Measurements from ENCODE around the gene SLC9A8.
"Not testable (repeated sequence)": the region's sequence is repeated elsewhere in the genome, so short reads cannot be mapped to it uniquely, and the experiment has no call there.

SLC9A8 gene

DNA sequence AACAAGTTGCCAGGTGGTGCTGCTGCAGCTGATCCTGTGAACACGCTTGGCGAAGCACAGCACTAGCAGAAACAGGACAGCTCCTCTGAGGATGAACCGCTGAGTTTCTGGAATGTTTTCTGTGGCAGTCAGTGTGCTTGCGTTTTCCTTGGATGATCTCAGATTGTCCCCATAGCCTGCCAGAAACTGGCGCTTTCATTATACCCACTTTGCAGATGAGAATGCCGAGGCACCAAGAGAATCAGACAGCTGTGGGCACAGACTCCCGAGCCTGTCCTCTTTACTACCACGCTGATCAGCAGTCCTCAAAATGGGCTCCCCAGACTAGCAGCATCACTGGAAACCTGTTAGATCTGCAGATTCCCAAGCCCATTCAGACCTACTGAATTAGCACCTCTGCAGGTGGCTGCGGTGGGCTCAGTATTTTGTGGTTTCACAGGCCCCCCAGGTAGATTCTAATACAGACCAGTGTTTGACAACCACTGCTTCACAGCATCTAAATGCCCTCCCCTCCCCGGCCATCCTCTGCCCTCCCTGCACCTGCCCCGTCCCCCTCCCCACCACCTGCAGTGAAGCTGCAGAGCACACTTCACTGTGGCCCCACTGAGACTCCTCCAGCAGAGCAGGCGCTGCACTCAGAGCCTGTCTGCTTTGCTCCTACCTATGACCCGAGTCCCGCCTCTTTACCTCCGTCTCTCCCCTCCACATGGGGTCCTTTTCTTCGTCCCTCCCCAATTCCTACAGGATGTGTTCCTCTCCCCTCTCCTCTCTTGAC, 73.1 kb downstream of the SLC9A8 start:
- DNase-seq: peak in 3 of 42 donors; percentile 6 to 22 (median 17)
- intact Hi-C loops (cut with DNase I): loop anchor here (2.0 to 5.0 kb wide), 2 partner anchors 33 to 275 kb away; no protein-coding TSS in a partner anchor

DNA sequence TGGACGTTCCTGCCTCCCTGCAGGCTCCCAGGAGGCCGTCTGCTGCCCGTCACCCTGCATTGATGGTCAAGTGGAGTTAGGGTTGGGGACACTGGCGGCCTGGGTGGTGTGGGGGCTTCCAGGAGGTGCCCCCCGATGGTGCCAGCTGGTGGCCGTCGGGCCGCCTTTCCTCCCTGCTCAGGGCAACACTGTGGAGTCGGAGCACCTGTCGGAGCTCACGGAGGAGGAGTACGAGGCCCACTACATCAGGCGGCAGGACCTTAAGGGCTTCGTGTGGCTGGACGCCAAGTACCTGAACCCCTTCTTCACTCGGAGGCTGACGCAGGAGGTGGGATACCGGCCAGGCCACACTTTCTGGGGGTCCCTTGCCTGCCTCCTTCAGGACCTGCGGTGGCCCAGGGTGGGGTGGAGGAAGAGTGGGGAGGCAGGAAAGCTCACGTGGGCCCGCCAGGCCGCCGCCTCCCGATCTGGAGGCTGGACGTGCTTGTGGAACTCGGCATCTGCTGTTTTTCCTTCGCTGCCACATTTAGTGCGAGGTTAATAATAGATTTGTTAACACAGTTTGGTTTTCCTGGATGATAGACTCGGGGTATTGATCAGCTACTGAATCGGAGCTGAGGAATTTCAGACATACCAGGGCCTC, 74.1 kb downstream of the SLC9A8 start:
- peak in 2 of 42 donors; percentile 29 to 42 for DNase-seq
- intact Hi-C loops (cut with DNase I): loop anchor here (2.0 to 5.0 kb wide), 2 partner anchors 34 to 276 kb away; no protein-coding TSS in a partner anchor

DNA sequence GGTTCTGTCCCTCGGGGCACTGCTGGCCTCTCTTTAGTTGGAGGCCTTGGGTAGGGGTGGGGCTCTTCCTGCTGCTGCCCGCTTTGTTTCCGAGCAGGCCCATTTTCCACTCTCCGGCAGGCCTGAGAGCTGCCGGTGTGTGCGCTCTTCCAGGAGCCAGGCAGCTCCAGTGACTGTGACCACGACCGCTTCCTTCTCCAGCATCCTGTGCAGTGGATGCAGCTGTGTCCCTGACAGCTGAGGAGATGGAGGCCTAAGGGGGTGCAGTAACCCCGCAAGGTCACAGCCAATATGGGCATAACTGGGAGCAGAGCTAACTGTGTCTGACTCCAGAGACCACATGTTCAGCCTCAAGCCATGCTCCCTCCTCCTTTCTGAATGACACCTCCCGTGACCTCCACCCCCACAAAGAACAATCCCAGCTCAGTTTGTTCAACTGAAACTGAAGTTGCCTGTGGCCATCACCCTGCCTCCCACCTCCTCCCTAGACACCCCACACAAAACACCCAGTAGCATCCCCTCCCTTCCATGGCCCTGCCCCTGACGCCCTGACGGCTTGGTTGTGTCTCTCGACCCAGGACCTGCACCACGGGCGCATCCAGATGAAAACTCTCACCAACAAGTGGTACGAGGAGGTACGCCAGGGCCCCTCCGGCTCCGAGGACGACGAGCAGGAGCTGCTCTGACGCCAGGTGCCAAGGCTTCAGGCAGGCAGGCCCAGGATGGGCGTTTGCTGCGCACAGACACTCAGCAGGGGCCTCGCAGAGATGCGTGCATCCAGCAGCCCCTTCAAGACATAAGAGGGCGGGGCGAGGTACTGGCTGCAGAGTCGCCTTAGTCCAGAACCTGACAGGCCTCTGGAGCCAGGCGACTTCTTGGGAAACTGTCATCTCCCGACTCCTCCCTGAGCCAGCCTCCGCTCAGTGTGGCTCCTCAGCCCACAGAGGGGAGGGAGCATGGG, 74.9 kb downstream of the SLC9A8 start:
- DNase-seq: peak in 18 of 42 donors; percentile 25 to 68 (median 40)
- intact Hi-C loops (cut with DNase I): loop anchor here (2.0 to 5.0 kb wide), 2 partner anchors 35 to 277 kb away; no protein-coding TSS in a partner anchor

DNA sequence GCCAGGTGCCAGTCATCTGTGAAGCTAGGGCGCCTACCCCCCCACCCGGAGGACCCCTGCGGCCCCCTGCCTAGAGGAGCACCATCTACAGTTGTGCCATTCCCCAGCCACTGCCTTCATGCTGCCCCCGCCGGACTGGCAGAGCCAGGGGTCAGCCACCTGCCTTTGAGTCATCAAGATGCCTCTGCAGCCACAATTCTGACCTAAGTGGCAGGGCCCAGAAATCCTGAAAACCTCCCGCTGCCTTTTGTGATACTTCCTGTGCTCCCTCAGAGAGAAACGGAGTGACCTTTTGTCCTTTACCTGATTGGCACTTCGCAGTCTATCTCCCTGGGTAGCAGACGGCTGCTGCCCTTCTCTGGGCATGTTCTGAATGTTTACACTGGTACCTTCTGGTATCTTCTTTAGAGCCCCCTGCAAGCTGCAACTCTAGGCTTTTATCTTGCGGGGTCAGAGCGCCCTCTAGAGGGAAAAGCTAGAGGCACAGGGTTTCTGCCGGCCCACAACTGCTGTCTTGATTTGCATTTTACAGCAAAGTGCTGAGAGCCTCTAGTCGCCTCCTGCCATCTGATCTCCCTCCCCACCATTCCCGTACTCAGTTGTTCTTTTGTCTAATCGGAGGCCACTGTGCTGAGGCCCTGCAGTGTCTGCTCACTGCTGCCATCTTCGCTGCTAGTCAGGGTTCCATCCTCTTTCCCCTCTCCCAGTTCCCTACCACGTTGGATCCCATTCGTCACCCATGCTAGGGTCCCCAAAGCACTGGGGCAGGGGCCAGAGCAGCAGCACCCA, 75.8 kb downstream of the SLC9A8 start:
- intact Hi-C loops (cut with DNase I): loop anchor here (5.0 kb wide), 1 partner anchor 36 kb away; no protein-coding TSS in a partner anchor
- peak; percentile 57 to 95 (median 86) for DNase-seq

DNA sequence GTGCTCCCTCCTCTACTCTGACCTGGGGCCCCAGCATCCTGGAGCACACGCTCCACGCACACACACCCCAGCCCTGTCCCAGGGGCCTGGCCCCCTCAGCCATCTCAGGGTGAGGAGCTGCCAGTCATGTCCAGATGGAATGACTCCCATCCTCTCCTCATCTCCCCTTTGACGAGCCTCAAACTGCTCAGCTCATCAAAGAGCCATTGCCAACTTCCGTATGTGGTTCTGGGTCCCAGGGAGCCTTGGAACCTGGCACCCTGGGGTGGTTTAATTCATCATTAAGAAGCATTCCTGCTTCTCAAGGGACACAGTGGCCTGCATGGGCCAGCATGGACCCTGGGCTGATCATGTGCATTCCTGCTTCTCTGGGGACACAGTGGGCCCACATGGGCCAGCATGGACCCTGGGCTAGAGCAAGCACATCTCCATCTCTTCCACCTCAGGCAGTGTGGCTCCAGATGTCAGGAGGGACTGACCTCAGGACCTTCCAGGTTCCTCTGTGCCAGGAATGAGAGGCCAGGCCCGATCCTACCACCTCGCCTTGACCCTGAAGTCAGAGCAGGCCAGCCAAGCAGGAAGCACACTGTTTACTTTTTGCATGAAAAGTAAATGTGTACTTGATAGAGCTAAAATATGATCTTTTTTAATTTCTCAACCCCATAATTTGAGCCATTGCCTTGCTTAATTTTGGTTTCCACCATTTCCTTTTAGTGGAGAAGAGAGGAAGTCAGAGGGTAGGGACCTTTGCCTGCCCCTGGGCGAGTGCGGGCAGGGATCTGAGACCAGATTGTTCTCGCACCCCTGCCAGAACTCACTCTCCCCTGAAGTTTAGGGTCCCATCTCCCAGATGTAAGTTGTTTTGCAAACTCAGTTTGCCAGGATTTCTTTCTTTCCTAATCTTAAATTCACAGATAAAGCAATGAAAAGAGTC, 76.6 kb downstream of the SLC9A8 start:
- intact Hi-C loops (cut with DNase I): loop anchor here (5.0 kb wide), 1 partner anchor 37 kb away; no protein-coding TSS in a partner anchor
- peak in 4 of 42 donors; percentile 5 to 30 (median 16) for DNase-seq

DNA sequence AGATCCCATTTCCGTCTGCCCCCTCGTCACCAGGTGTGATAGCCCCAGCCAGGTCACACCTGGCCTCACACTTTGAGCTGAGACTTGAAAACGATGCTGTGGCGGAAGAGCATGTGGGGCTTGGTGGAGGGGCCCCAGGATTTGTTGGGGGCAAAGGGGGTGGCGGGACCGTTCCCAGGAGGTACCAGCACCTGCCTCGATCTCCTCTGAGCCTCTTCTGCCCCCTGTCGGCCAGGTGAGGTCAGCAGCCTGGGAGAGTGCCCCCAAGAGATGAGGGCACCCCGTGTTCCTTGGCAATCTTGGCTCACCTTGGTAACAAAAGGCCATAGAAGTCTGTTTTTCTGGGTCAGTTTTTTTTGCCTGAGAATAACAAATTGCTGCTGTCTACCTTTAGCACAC, 77.3 kb downstream of the SLC9A8 start:
- DNase-seq: peak in 5 of 42 donors; percentile 6 to 36 (median 15)
- intact Hi-C loops (cut with DNase I): loop anchor here (5.0 kb wide), 1 partner anchor 38 kb away; no protein-coding TSS in a partner anchor

DNA sequence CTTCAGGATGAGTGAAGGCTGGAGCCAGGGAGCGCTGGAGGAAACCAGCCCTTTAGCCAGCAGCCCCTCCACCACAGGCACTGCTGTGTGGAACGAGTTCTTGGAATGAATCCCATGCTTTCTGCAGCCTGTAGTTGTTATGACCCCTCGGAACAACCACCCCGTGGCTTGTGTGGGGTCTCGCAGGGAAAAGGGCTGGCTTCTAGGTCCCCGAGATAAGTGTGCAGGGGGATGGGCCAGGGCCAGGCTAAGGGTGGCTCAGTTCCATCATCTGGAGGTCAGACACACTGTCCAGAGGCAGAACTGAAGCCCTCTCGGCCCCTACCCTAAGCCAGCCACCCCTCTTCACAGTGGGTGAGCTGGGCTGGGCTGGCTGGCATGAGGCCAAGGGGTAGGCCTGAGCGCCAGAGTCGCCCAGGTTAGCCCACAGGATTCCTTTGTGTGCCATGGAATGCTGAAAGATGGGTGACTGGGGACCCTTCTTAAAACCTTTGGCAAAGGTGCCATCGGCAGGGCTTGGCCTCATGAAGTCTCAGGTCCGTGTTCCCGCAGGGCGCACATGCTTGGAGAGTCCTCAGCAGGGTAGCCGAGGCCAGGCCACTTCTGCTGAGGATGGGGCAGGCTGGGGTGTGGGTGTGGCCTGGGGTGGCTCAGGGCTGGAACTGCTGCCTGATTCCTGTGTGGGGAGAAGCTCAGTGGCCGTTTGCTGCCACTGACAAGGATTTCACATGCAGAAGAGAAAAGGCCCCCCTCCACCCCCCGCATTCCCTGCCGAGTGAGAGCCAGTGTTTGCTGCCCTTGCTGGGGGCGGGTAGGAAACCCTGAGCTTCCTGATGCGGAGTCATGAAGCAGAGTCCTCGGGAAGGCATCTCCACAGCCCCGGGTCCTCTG, 78.1 kb downstream of the SLC9A8 start:
- intact Hi-C loops (cut with DNase I): no loop called here

DNA sequence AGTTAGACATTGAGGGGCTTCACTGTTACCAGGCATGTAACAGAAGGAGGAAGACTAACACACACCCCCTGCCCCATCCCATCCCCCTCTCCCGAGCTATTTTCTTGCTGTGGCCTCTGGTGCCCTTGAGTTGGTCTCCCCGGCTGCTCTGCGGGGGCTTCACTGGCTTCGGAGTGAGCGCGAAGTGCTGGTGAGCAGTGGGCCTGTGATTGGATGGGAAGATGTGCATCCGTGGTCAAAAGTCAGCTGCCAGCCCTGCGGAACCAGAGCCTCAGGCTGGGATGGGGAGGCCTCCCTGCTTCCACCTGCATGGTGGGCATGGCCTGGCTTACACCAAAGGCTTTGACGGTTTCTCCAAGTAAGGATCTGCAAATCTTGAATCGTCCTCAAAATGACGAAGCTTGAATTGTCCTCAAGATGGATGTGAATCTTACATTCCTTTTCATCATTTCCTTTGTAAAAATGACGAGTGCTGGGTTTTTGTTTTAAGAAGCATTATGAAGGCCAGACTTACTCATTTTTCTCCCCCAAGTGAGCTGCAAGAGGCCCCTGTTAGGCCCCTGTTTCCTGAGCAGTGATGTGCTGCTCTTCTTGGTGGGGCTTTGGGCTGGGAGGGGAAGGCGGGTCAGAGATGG, 79.0 kb downstream of the SLC9A8 start:
- intact Hi-C loops (cut with DNase I): no loop called here
- peak in 1 of 42 donors; percentile 14 for DNase-seq

More for the DNA sequence above, 78.1 kb downstream of the SLC9A8 start:
- DNase-seq: peak in 13 of 42 donors; percentile 15 to 51 (median 40)

DNA sequence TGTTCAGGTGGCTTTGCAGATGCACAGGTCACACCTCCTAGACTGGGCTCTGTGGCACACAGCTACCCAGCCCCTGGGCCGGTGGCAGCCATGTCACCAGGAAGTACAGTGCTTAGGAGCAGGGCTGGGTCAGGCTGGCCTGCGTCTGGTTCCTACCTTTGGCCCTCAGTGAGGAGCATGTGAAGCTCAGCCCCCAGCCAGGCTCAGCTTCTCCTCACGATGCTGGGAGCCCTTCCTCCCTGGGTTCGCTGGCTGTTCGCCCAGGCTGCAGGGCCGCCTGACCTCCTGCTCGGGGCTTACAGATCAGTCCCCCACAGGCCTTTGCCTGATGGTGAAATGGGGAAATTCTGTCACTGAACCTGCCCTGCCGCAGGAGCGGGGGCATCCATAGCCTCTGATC, 79.6 kb downstream of the SLC9A8 start:
- intact Hi-C loops (cut with DNase I): no loop called here
- peak in 10 of 42 donors; percentile 38 to 65 (median 50) for DNase-seq

DNA sequence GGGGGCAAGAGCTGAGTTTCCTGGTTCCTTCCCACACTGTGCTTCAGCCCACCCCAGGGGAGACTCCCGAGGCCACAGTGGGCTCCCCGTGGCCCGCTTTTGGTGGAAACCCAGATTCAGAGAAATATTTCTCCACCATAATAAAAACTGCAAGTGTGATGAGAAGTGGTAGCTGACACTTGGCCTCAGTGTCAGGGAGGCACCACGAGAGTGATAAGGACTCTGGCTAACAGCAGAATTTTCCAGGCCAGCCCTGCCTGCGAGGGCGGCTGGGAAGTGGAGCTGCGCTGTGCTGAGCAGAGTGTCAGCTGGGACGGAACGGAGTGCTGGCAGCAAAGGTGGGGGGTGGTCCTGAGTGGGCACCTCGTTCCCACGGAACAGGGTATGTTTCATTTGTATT, 80.2 kb downstream of the SLC9A8 start:
- DNase-seq: peak in 1 of 42 donors; percentile 13
- intact Hi-C loops (cut with DNase I): no loop called here

DNA sequence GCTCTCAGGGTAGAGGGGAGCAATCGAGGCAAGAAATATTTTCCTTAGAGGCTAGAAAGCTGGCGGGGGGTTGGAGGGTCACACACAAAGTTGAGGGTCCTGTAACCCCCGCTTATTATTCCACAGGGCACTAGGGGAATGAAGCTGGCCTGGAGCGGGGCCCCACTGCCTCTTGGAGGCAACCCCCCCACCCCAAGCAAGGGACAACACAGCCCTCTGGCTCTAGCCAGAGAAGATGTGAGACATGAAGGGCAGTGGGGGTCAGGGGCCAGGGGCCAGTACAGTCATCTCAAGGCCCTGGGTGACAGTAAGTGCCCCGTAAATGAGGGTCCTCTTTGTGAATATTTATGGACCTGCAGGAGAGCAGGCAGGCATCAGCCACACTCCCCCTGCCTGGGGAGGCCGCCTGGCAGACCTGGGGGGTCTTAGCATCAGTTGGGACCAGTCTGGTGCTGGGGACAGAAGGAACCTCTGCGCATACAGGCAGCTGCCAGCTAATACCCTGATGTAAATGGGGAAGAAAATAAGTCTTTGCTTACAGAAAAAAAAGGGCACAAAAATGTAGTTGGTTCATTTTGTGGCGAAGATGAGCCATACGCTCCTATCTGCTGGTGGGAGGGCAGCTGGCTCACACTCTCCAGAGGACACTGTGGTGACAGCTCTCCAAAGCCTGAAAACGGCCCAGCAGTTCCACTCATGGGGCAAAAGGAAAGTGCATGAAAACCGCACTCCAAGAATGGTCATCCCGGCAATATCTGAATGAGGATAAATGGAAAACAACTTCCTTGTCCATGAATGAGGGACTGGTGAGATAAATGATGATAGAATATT, 80.8 kb downstream of the SLC9A8 start:
- intact Hi-C loops (cut with DNase I): no loop called here
- peak in 1 of 42 donors; percentile 18 for DNase-seq

DNA sequence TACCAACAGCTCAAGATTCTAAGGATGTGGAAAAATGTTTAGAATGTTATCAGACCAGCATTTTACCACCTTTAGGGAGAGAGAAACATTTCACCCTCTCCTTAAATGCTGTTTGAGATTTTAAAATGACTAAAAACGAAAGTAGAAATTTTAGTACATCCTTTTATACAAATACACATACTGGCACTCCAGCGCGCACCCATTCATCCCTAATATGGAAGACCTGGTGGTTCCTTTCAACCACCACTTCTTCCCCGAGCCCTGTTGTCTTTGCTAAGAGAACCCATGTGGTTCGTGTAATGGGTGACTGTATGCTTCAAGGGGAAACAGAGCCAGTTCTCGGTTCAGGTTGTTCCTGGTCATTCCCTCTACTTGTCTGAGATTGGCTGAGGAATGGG, 81.4 kb downstream of the SLC9A8 start:
- intact Hi-C loops (cut with DNase I): no loop called here
- DNase-seq: peak in 1 of 42 donors; percentile 16

DNA sequence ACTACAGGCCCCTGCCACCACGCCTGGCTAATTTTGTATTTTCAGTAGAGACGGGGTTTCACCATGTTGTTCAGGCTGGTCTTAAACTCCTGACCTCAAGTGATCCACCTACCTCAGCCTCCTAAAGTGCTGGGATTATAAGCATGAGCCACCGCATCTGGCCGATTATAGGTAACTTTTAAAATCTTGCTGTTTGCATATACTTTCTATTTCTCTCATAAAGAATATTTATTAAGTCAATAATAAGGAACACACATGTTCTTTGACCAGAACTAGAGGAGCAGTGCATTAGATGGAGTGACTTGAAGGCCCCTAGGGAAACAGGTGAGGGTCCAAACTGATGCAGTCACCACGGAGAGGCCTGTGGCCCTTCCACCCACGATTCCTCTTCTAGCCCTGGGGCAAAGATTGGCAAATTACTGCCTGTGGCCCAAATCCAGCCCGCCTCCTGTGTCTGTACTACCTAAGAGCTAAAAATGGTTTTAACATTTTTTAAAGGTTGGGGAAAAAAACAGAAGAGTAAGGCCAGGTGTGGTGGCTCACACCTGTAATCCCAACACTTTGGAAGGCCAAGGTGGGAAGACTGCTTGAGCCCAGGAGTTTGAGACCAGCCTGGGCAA, 83.0 kb downstream of the SLC9A8 start:
- DNase-seq: peak in 1 of 42 donors; percentile 2

DNA sequence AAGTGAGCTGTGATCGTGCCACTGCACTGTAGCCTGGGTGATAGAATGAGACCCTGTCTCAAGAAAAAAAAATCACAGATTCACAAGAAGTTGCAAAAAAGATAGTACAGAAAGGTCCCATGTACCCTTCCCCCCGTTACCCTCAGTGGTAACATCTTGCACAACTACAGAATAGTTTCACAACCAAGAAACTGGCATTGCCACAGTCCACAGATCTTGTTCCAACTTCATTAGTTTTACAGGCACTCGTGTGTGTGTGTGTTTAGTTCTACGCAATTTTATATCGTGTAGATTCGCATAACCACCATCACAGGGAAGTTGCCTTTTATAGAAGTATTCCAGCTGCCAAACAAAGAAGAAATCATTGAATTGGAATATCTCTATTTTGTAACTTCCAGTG, 83.6 kb downstream of the SLC9A8 start:
- DNase-seq: peak in 1 of 42 donors; percentile 8
- intact Hi-C loops (cut with DNase I): no loop called here

More for the DNA sequence above, 83.0 kb downstream of the SLC9A8 start:
- intact Hi-C loops (cut with DNase I): not testable (repeated sequence)

Data from head of caudate nucleus (tissue), 42 donors.